Kidney (tissue), 22 donors: Measurements from ENCODE around the gene GRIA2. TPM values are rescaled to one million over a fixed set of nuclear protein-coding genes. Genes with fewer than 3 reads are reported as not detected.
"Not testable (repeated sequence)": the region's sequence is repeated elsewhere in the genome, so short reads cannot be mapped to it uniquely, and the experiment has no call there.

Experiments
- DNase-seq, 5 donors: peaks; one replicate each; pipeline ENCODE4 v3.0.0-alpha.2; 2013 to 2020
- FAIRE-seq: peaks from 2 replicates; lab custom pipeline; 2012; peaks lifted over from hg19 to GRCh38; lab: Jason Lieb, UNC
- H3K27ac ChIP-seq, 2 donors: one replicate each; pipeline ENCODE4 v1.7.0; 2013; ENCODE audit warnings: low read depth in 2 of 2, low read length in 2 of 2, inconsistent platforms in 1 of 2
- H3K27me3 ChIP-seq: one replicate; pipeline ENCODE4 v1.7.1; 2013; ENCODE audit warnings: low read length, inconsistent platforms; ENCODE audit not compliant: control insufficient read depth, insufficient read depth
- H3K36me3 ChIP-seq, 3 donors: one replicate each; pipeline versions ENCODE4 v1.7.0 to v1.7.1; 2013; ENCODE audit warnings: low read length in 3 of 3, control low read depth in 1 of 3, inconsistent platforms in 1 of 3; ENCODE audit not compliant: insufficient read depth in 3 of 3, control insufficient read depth in 2 of 3
- H3K4me1 ChIP-seq, 3 donors: one replicate each; pipeline versions ENCODE4 v1.7.0 to v1.7.1; 2013; ENCODE audit warnings: low read length in 3 of 3, inconsistent platforms in 1 of 3, low read depth in 1 of 3; ENCODE audit not compliant: control insufficient read depth in 2 of 3, insufficient read depth in 2 of 3
- H3K4me3 ChIP-seq, 3 donors: one replicate each; pipeline versions ENCODE4 v1.7.0 to v1.8.1; 2013; ENCODE audit warnings: low read length in 3 of 3, control low read depth in 1 of 3, inconsistent platforms in 1 of 3
- H3K9ac ChIP-seq, 3 donors: one replicate each; pipeline versions ENCODE4 v1.7.0 to v1.7.1; 2013; ENCODE audit warnings: low read length in 3 of 3, control low read depth in 1 of 3, inconsistent platforms in 1 of 3
- H3K9me3 ChIP-seq, 3 donors: one replicate each; pipeline versions ENCODE4 v1.7.0 to v1.7.1; 2013; ENCODE audit warnings: low read length in 3 of 3, control low read depth in 1 of 3, inconsistent platforms in 1 of 3; ENCODE audit not compliant: control insufficient read depth in 2 of 3, insufficient read depth in 1 of 3
- intact Hi-C: fragments of 100-400 bp; cut with DNase I; formaldehyde crosslinking; loops from one replicate; pipeline ENCODE4 v1.11.1; 2022
- long read RNA-seq, 10 donors: library from polyadenylated mRNA in 1 of 10; unstranded in 1 of 10; transcript quantifications; one replicate each; pipeline ENCODE4 v2.0.0 and lab custom pipeline, GENCODE V29; 2021 to 2026
- polyA plus RNA-seq: library from polyadenylated mRNA; stranded (reverse); fragments of 350-450 nt; fragmentation: Illumina TruSeq; extraction: RNeasy Lipid Tissue Mini Kit (QIAGEN cat#74804); gene quantifications from one replicate; pipeline ENCODE4 v1.2.3, GENCODE V29; 2014; ENCODE audit warnings: low read depth, low replicate concordance; ENCODE audit not compliant: insufficient read depth
- total RNA-seq: library from RNA; stranded (reverse); fragmentation: NEBNext Ultra II Directional; extraction: Animal tissue kit (Norgen Biotek cat#: 25700); gene quantifications from one replicate; pipeline ENCODE4 v1.2.1, GENCODE V29; 2021
- TF ChIP-seq, protein P1 (sequence below): IDR thresholded peaks from 3 replicates; pipeline ENCODE4 v1.5.1; 2012; ENCODE audit warnings: mild to moderate bottlenecking, moderate library complexity, borderline replicate concordance; ENCODE audit not compliant: insufficient read depth; ENCODE audit errors: extremely low read depth
- donor health status: control.
- donor health status: control.
- donor health status: control.
- donor health status: control.
- donor health status: control.
- donor health status: DM: yes; HTN: yes; CAD: no.
- donor health status: Normal renal cell carcinoma (clear cell type).

Gene GRIA2
- total RNA-seq, result 0.54 TPM
- polyA plus RNA-seq, result 0.80 TPM
- long read RNA-seq, donor 1, result 0 reads
- long read RNA-seq, donor 2, result 0 reads
- long read RNA-seq, donor 3, result 0 reads
- long read RNA-seq, donor 4, result 0 reads
- long read RNA-seq, donor 5, result 0 reads
- long read RNA-seq, donor 6, result 0 reads
- long read RNA-seq, donor 7, result 0 reads
- long read RNA-seq, donor 8, result 0 reads
- long read RNA-seq, donor 9, result 0 reads
- long read RNA-seq, donor 10, result 0 reads

GRCh38 chr4:157220371-157220881 lies at the start of gene GRIA2:
GRIA2 (plus strand) TSS chr4:157220728; CDS start chr4:157221043, 315 bp downstream.
- intact Hi-C loops, result no loop called here
- peak within 1 kb of the TSS in 2 of 3 donors; percentile 33 to 38 for H3K4me3 ChIP-seq
- H3K27ac ChIP-seq, result no peak within 1 kb of the TSS
- TF ChIP-seq, protein P1, sequence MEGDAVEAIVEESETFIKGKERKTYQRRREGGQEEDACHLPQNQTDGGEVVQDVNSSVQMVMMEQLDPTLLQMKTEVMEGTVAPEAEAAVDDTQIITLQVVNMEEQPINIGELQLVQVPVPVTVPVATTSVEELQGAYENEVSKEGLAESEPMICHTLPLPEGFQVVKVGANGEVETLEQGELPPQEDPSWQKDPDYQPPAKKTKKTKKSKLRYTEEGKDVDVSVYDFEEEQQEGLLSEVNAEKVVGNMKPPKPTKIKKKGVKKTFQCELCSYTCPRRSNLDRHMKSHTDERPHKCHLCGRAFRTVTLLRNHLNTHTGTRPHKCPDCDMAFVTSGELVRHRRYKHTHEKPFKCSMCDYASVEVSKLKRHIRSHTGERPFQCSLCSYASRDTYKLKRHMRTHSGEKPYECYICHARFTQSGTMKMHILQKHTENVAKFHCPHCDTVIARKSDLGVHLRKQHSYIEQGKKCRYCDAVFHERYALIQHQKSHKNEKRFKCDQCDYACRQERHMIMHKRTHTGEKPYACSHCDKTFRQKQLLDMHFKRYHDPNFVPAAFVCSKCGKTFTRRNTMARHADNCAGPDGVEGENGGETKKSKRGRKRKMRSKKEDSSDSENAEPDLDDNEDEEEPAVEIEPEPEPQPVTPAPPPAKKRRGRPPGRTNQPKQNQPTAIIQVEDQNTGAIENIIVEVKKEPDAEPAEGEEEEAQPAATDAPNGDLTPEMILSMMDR, result no peak
- no peak for FAIRE-seq
- H3K9ac ChIP-seq, result no peak within 1 kb of the TSS
- H3K9me3 ChIP-seq, result no peaks in the 10 kb centered on the region
- H3K36me3 ChIP-seq, result no peaks in the 10 kb centered on the region
- peak; percentile 79 to 93 (median 91) for DNase-seq
- peaks cover 0 to 2% (median 0%) of the 10 kb centered on the region in 3 donors for H3K4me1 ChIP-seq
- peaks cover 10% of the 10 kb centered on the region for H3K27me3 ChIP-seq

DNA sequence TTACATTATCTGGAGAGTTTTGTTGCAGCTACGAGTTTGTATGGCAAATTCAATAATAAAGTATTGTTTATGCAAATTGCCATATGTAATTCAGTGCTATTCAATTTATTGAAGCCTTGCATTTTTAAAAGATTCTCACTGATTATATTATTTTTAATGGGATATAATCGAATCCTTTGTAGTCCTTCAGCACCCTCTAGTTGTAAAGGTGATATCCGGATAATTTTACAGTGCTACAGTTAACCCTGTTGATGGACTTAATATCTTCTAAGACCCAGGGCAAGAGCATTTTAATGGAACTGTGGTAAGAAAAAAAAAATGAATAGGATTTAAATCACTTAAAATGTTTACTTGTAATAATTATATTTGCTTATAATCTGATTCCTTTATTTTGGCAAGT lies 48.5 kb upstream of the GRIA2 start:
- Histone ChIP-seq H3K4me3 (no peak overlapping the region), H3K36me3 (no peaks in the 10 kb centered on the region), H3K9ac (no peak overlapping the region), H3K27ac (no peak overlapping the region), H3K4me1 (no peaks in the 10 kb centered on the region), H3K9me3 (no peaks in the 10 kb centered on the region), H3K27me3 (no peaks in the 10 kb centered on the region)
- TF ChIP-seq, protein P1, result no peak
- no peak for FAIRE-seq
- intact Hi-C loops, result no loop called here
- DNase-seq, result peak in 1 of 5 donors; percentile 4

DNA sequence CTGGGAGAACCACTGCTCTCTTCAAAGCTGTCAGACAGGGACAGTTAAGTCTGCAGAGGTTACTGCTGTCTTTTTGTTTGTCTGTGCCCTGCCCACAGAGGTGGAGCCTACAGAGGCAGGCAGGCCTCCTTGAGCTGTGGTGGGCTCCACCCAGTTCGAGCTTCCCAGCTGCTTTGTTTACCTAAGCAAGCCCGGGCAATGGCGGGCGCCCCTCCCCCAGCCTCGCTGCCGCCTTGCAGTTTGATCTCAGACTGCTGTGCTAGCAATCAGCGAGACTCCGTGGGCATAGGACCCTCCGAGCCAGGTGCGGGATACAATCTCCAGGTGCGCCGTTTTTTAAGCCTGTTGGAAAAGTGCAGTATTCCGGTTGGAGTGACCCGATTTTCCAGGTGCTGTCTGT lies 40.3 kb upstream of the GRIA2 start:
- H3K27ac ChIP-seq, FAIRE-seq, H3K9ac ChIP-seq, DNase-seq, H3K27me3 ChIP-seq, H3K4me1 ChIP-seq, H3K36me3 ChIP-seq, H3K9me3 ChIP-seq, intact Hi-C loops, H3K4me3 ChIP-seq: not testable (repeated sequence)

DNA sequence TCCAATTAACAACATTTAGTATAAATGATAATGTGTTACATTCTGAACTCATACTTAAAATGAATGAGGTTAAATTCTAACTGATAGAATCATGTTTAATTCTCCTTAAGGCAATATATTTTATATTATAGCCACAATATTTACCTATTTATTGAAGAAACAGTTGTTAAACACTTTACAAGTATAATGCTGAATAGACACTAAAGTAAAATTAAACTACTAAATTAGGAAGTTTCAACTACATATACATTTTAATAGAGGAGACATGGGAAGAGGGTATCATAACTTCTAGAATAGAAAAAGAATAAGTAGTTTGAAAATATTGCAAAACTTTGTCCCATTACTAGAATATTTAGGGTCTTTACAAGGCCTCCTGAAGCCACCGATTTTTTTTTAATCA lies 36.2 kb upstream of the GRIA2 start:
- no peaks in the 10 kb centered on the region for H3K27me3 ChIP-seq
- FAIRE-seq, result peak; percentile 46
- TF ChIP-seq, protein P1, result no peak

More for the DNA sequence above, 36.2 kb upstream of the GRIA2 start:
- Histone ChIP-seq H3K9ac (no peak overlapping the region), H3K9me3 (no peaks in the 10 kb centered on the region), H3K4me1 (no peaks in the 10 kb centered on the region), H3K36me3 (no peaks in the 10 kb centered on the region), H3K27ac (no peak overlapping the region), H3K4me3 (no peak overlapping the region)
- no peak for DNase-seq
- intact Hi-C loops, result no loop called here
